Brain microvascular endothelial cell (primary cell): Measurements from ENCODE around the gene PCDH17.

Experiments used
- DNase-seq: peaks from one replicate; pipeline ENCODE4 v3.0.0-alpha.2; 2020
- H3K27ac ChIP-seq: fragments of 250-450 bp; sonication (Bioruptor Pico); 2 replicates; pipeline ENCODE4 v1.5.1; 2020; ENCODE audit warnings: mild to moderate bottlenecking, moderate library complexity
- H3K27me3 ChIP-seq: fragments of 250-450 bp; sonication (Bioruptor Pico); replicated peaks from 2 replicates; pipeline ENCODE4 v1.5.1; 2020; ENCODE audit warnings: mild to moderate bottlenecking
- H3K36me3 ChIP-seq: fragments of 250-450 bp; sonication (Bioruptor Pico); replicated peaks from 2 replicates; pipeline ENCODE4 v1.5.1; 2020; ENCODE audit warnings: mild to moderate bottlenecking
- H3K4me3 ChIP-seq: 2 replicates; pipeline ENCODE4 v1.5.1; 2011; ENCODE audit warnings: low read depth, mild to moderate bottlenecking, control low read depth, low read length, moderate library complexity
- in situ Hi-C: cut with HindIII; loops from 2 replicates; pipeline ENCODE4 v1.10.0; 2017; ENCODE audit warnings: low sequenced_read_pairs, low pct_ligation_motif_present
- TF ChIP-seq, protein P1 (sequence below): IDR thresholded peaks from 2 replicates; pipeline ENCODE4 v1.5.1; 2011; ENCODE audit warnings: low read depth, mild to moderate bottlenecking, moderate library complexity, low read length, control low read depth, inconsistent platforms; ENCODE audit errors: missing control alignments

Gene PCDH17

DNA sequence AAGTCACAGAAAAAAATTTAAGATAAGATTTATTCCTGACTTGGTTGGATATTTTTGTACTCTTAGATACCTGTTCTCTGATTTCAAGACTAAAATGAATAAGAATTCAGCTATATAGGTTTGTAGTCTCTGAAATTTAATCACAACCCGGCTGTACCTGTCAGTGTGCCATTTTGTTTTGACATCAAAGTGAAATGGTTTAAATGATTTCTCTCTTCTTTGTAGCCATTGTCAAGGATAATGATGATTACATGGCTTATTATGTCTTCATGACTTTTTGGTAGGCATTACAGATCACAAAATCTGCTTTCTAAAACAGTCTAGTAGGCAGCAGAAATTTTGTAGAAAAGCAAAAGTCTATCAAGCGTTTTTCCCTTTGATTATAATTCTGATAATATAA lies 72.5 kb downstream of the PCDH17 start:
- in situ Hi-C loops, result no loop called here
- H3K36me3 ChIP-seq, result no peaks in the 10 kb centered on the region
- TF ChIP-seq, protein P1, sequence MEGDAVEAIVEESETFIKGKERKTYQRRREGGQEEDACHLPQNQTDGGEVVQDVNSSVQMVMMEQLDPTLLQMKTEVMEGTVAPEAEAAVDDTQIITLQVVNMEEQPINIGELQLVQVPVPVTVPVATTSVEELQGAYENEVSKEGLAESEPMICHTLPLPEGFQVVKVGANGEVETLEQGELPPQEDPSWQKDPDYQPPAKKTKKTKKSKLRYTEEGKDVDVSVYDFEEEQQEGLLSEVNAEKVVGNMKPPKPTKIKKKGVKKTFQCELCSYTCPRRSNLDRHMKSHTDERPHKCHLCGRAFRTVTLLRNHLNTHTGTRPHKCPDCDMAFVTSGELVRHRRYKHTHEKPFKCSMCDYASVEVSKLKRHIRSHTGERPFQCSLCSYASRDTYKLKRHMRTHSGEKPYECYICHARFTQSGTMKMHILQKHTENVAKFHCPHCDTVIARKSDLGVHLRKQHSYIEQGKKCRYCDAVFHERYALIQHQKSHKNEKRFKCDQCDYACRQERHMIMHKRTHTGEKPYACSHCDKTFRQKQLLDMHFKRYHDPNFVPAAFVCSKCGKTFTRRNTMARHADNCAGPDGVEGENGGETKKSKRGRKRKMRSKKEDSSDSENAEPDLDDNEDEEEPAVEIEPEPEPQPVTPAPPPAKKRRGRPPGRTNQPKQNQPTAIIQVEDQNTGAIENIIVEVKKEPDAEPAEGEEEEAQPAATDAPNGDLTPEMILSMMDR, result no peak
- no peak overlapping the region for H3K27ac ChIP-seq
- no peak for DNase-seq
- no peak overlapping the region for H3K4me3 ChIP-seq
- H3K27me3 ChIP-seq, result no peaks in the 10 kb centered on the region

DNA sequence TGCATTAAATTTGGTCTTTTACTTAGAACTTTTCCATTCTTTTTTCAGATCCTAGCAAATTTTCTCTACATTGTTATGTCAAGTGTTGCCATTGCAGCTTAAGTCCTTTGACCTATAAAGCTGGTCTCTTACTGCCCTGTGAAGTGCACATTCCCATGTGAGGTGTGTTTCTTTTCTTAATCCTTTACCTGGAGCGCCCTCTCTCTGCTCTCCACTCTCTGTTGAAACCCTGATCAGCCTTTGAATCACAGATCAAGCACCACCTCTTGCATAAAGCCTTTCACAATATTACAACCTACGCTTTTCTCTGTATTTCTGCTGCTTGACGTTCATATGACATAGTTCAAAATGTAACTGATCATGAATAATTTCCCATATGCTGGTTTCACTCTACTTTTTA lies 84.8 kb downstream of the PCDH17 start:
- TF ChIP-seq, protein P1, result peak; percentile 5
- Histone ChIP-seq H3K27ac (no peak overlapping the region), H3K4me3 (no peak overlapping the region), H3K27me3 (no peaks in the 10 kb centered on the region), H3K36me3 (no peaks in the 10 kb centered on the region)
- DNase-seq, result no peak
- in situ Hi-C loops, result no loop called here

DNA sequence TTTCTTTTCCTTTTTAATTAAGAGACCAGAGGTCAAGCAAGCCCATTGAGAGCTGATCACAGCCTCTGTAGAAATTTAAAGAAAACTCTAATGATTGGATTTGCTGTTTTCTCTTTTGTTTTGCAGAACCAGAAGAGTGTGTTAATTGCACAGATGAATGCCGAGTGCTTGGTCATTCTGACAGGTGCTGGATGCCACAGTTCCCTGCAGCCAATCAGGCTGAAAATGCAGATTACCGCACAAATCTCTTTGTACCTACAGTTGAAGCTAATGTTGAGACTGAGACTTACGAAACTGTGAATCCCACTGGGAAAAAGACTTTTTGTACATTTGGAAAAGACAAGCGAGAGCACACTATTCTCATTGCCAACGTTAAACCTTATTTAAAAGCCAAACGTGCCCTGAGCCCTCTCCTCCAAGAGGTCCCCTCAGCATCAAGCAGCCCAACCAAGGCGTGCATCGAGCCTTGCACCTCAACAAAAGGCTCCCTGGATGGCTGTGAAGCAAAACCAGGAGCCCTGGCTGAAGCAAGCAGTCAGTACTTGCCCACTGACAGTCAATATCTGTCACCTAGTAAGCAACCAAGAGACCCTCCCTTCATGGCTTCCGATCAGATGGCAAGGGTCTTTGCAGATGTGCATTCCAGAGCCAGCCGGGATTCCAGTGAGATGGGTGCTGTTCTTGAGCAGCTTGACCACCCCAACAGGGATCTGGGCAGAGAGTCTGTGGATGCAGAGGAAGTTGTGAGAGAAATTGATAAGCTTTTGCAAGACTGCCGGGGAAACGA lies 93.1 kb downstream of the PCDH17 start:
- no peaks in the 10 kb centered on the region for H3K27me3 ChIP-seq
- in situ Hi-C loops, result no loop called here
- no peaks in the 10 kb centered on the region for H3K36me3 ChIP-seq
- no peak for DNase-seq
- TF ChIP-seq, protein P1, result no peak
- H3K27ac ChIP-seq, result no peak overlapping the region
- H3K4me3 ChIP-seq, result no peak overlapping the region

DNA sequence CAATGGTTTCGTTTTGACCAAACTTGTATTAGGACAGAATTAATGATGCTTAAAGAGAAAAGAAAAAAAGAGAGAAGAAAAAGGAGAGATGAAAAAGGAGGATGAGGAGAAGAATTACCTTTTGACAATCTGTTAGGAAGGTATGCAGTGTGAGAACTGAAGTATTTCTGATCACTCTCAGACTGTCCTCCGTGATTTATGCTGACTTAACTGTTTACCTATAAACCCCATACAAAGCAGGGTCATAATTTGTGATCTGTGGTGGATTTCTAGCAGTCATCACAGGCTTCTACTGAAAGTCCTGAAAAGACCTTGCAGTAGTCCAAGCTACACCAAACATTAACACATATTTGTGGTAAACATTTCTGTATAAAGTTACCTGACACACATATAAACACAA lies 93.9 kb downstream of the PCDH17 start:
- H3K36me3 ChIP-seq, result no peaks in the 10 kb centered on the region
- TF ChIP-seq, protein P1, result no peak

DNA sequence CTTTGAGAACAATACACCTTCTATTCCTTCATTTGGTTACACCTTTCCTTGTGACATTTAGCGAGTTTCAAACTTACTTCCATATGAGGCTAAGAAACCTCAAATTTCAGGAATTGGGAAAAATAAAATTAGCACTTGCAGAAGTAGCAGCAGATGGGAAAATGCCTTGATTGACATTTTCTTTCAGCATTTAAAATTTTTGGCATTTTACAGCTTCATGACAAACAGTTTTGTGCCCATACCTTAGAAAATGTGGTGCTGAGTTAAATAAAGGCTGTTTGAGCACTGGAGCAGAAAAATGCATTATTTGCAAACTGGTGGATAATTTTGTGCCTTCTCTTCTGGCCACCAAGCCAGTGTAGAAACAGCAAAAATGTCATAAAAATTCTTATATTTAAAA lies 95.4 kb downstream of the PCDH17 start:
- in situ Hi-C loops, result no loop called here
- no peaks in the 10 kb centered on the region for H3K36me3 ChIP-seq
- TF ChIP-seq, protein P1, result no peak
- no peaks in the 10 kb centered on the region for H3K27me3 ChIP-seq
- H3K4me3 ChIP-seq, result no peak overlapping the region
- no peak overlapping the region for H3K27ac ChIP-seq
- DNase-seq, result no peak

More for the DNA sequence above, 93.9 kb downstream of the PCDH17 start:
- H3K27me3 ChIP-seq, result no peaks in the 10 kb centered on the region
- H3K27ac ChIP-seq, result no peak overlapping the region
- no peak overlapping the region for H3K4me3 ChIP-seq
- no peak for DNase-seq
- in situ Hi-C loops, result no loop called here

- in situ Hi-C loops, result no loop called here
These were observed 102.8 kb downstream of the PCDH17 start for GRCh38 chr13:57734306-57734705.

More at GRCh38 chr13:57734306-57734705, 102.8 kb downstream of the PCDH17 start:
- no peak for DNase-seq
- H3K27me3 ChIP-seq, result no peaks in the 10 kb centered on the region
- H3K36me3 ChIP-seq, result no peaks in the 10 kb centered on the region
- TF ChIP-seq, protein P1, result no peak
- H3K4me3 ChIP-seq, result no peak overlapping the region
- no peak overlapping the region for H3K27ac ChIP-seq
